ENCODE measurements around the gene CYB5B.

DNA sequence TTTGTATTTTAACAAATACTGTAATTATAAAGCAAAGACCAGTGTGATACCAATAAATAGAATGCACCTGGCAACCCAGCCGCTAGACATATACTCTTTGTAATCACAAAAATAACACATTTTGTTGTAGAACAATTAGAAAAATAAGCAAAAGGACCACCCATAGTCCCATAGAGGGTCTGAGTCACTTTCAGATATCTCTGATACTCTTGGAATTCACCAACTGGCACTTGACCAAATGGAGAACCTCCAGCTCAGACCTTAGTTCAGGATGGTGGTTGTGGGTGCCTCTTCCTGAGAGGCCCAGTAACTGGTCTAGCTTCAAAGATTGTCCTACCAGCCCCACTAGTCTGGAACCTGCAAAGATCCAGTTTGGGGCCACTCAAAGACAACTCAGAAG is 37.8 kb upstream of the CYB5B start:
- no peak for TF ChIP-seq CTCF (IDR thresholded peaks at IDR 0.05)
- no peak for TF ChIP-seq POLR2A (IDR thresholded peaks at IDR 0.05; ENCODE audit: low read depth)
- TF ChIP-seq EP300 (IDR thresholded peaks at IDR 0.05) = no peak
- TF ChIP-seq POLR2AphosphoS5 (IDR thresholded peaks at IDR 0.05) = no peak

Measured in esophagus muscularis mucosa (tissue), 4 donors.